AG08396 (cell line): Measurements from ENCODE around the gene TBX2.
A peak's percentile ranks its signal among the peaks of the same experiment; 100 is the strongest.
"Not testable (repeated sequence)": the region's sequence is repeated elsewhere in the genome, so short reads cannot be mapped to it uniquely, and the experiment has no call there.

ENCODE experiments used
- DNase-seq: peaks from one replicate; pipeline ENCODE4 v3.0.0; 2012; ENCODE audit warnings: low spot score, mixed read lengths

Gene TBX2

GRCh38 chr17:61399131-61400065 is at the start of gene TBX2:
TBX2 (plus strand) TSS chr17:61399843; CDS start chr17:61400177, 334 bp downstream.
- DNase-seq = peak; percentile 97

- DNase-seq = no peak
These were observed 47.8 kb upstream of the TBX2 start for GRCh38 chr17:61351745-61352407.

- DNase-seq = no peak
These were observed 47.3 kb upstream of the TBX2 start for GRCh38 chr17:61352408-61352770.

GRCh38 chr17:61352781-61353491 is 46.7 kb upstream of the TBX2 start:
- DNase-seq = no peak

GRCh38 chr17:61353615-61354014 is 46.0 kb upstream of the TBX2 start:
- DNase-seq = no peak

- DNase-seq = no peak
These were observed 44.5 kb upstream of the TBX2 start for GRCh38 chr17:61354895-61355874.

- not testable (repeated sequence) for DNase-seq
These were observed 42.6 kb upstream of the TBX2 start for GRCh38 chr17:61357061-61357460.

GRCh38 chr17:61359513-61359912 is 40.1 kb upstream of the TBX2 start:
- not testable (repeated sequence) for DNase-seq

- no peak for DNase-seq
These were observed 39.2 kb upstream of the TBX2 start for GRCh38 chr17:61360318-61360943.

- DNase-seq = peak; percentile 68
These were observed 38.6 kb upstream of the TBX2 start for GRCh38 chr17:61361084-61361483.

- DNase-seq = no peak
These were observed 37.2 kb upstream of the TBX2 start for GRCh38 chr17:61362396-61362795.

- no peak for DNase-seq
These were observed 36.6 kb upstream of the TBX2 start for GRCh38 chr17:61362852-61363600.

- no peak for DNase-seq
These were observed 35.8 kb upstream of the TBX2 start for GRCh38 chr17:61363601-61364462.

GRCh38 chr17:61364463-61364846 is 35.2 kb upstream of the TBX2 start:
- DNase-seq = no peak

- DNase-seq = no peak
These were observed 33.4 kb upstream of the TBX2 start for GRCh38 chr17:61366076-61366714.

GRCh38 chr17:61366715-61367413 is 32.8 kb upstream of the TBX2 start:
- DNase-seq = no peak

GRCh38 chr17:61368049-61368831 is 31.4 kb upstream of the TBX2 start:
- no peak for DNase-seq
